WTC11 (cell line): Measurements from ENCODE around the gene COL26A1.

ENCODE experiments used
- CTCF ChIP-seq: fragments of 200-600 bp; IDR thresholded peaks from 2 replicates; pipeline ENCODE4 v1.8.0; 2022; ENCODE audit warnings: antibody characterized with exemption
- IRF1 ChIP-seq: sonication (generic); formaldehyde crosslinking; IDR thresholded peaks from 2 replicates; pipeline ENCODE4 v1.8.0; 2023; ENCODE audit warnings: missing genetic modification reagents
- IRF2 ChIP-seq: sonication (generic); formaldehyde crosslinking; IDR thresholded peaks from 2 replicates; pipeline ENCODE4 v1.8.0; 2022; ENCODE audit warnings: low read depth, missing genetic modification reagents, borderline replicate concordance
- MAX ChIP-seq: sonication (generic); formaldehyde crosslinking; IDR thresholded peaks from 2 replicates; pipeline ENCODE4 v1.8.0; 2022; ENCODE audit warnings: mild to moderate bottlenecking, missing genetic modification reagents
- MLX ChIP-seq: sonication (generic); formaldehyde crosslinking; IDR thresholded peaks from 2 replicates; pipeline ENCODE4 v1.8.1; 2023; ENCODE audit warnings: mild to moderate bottlenecking, missing genetic modification reagents, moderate library complexity

GRCh38 chr7:101562531-101563197, 200.0 kb downstream of the COL26A1 start:
- TF ChIP-seq IRF2 (no peak), MAX (CRISPR knock-in tag) (no peak), IRF1 (CRISPR knock-in tag) (no peak), CTCF (no peak), MLX (CRISPR knock-in tag) (no peak)
